GM18505 (cell line): ENCODE results near the gene CATSPERD.
"Not testable (repeated sequence)": the region's sequence is repeated elsewhere in the genome, so short reads cannot be mapped to it uniquely, and the experiment has no call there.

Experiments
- ATAC-seq: cut with Tn5 transposase; IDR thresholded peaks from one replicate; pipeline ENCODE4 v1.9.1; 2021; ENCODE audit not compliant: unreplicated experiment
- POLR2A ChIP-seq: IDR thresholded peaks from 4 replicates; pipeline ENCODE4 v1.6.1; 2011; ENCODE audit warnings: borderline replicate concordance; ENCODE audit not compliant: insufficient read depth, insufficient read length; ENCODE audit errors: extremely low read depth

CATSPERD gene

GRCh38 chr19:5762608-5763217 lies 42.3 kb downstream of the CATSPERD start:
- no peak for ATAC-seq
- TF ChIP-seq POLR2A = no peak

- no peak for TF ChIP-seq POLR2A
- no peak for ATAC-seq
Observed at GRCh38 chr19:5765220-5765619, 44.8 kb downstream of the CATSPERD start.

GRCh38 chr19:5767949-5768348 lies 47.5 kb downstream of the CATSPERD start:
- ATAC-seq = no peak
- TF ChIP-seq POLR2A = no peak

- no peak for ATAC-seq
- TF ChIP-seq POLR2A = no peak
Observed at GRCh38 chr19:5772416-5772815, 52.0 kb downstream of the CATSPERD start.

GRCh38 chr19:5773276-5773675 lies 52.8 kb downstream of the CATSPERD start:
- ATAC-seq = no peak
- TF ChIP-seq POLR2A = no peak

- no peak for TF ChIP-seq POLR2A
- ATAC-seq = no peak
Observed at GRCh38 chr19:5774921-5775320, 54.5 kb downstream of the CATSPERD start.

GRCh38 chr19:5775668-5776309 lies 55.4 kb downstream of the CATSPERD start:
- no peak for ATAC-seq
- no peak for TF ChIP-seq POLR2A

- ATAC-seq = no peak
- no peak for TF ChIP-seq POLR2A
Observed at GRCh38 chr19:5778402-5778801, 58.0 kb downstream of the CATSPERD start.

GRCh38 chr19:5780916-5781315 lies 60.5 kb downstream of the CATSPERD start:
- not testable (repeated sequence) for ATAC-seq

GRCh38 chr19:5782322-5782721 lies 61.9 kb downstream of the CATSPERD start:
- ATAC-seq = no peak
- TF ChIP-seq POLR2A = no peak

GRCh38 chr19:5782945-5783919 lies 62.8 kb downstream of the CATSPERD start:
- no peak for TF ChIP-seq POLR2A
- ATAC-seq = no peak

GRCh38 chr19:5784581-5785147 lies 64.2 kb downstream of the CATSPERD start, which contains the start of gene PRR22:
Gene PRR22, minus strand, starts transcription at chr19:5784746. Its CDS starts 86 bp downstream, at chr19:5784660.
- no peak for ATAC-seq
- no peak for TF ChIP-seq POLR2A

GRCh38 chr19:5785423-5785822 lies 65.0 kb downstream of the CATSPERD start:
- no peak for TF ChIP-seq POLR2A
- no peak for ATAC-seq
